Activated T-cell treated with anti-CD3 and anti-CD28 coated beads, Interleukin-2, amount 50 U/mL, for 4 hours (primary cell): ENCODE measurements around the gene GRM8. TPM values are rescaled to one million over a fixed set of nuclear protein-coding genes. Genes with fewer than 3 reads are reported as not detected.

Source experiments
- ATAC-seq, 2 donors: fragments of 200-7000 bp; cut with Tn5 transposase; one replicate each; pipeline ENCODE4 v1.10.0; 2021
- DNase-seq: peaks from one replicate; pipeline ENCODE4 v3.0.0-alpha.2; 2020
- H3K27me3 Mint-ChIP-seq: one replicate; pipeline ENCODE4 v1.8.0; 2021; ENCODE audit warnings: low read depth, mixed read lengths
- H3K36me3 Mint-ChIP-seq: one replicate; pipeline ENCODE4 v1.8.0; 2022; ENCODE audit warnings: mixed read lengths; ENCODE audit not compliant: insufficient read depth
- H3K4me1 Mint-ChIP-seq: one replicate; pipeline ENCODE4 v1.8.0; 2021; ENCODE audit warnings: low read depth, mixed read lengths
- H3K4me3 Mint-ChIP-seq: one replicate; pipeline ENCODE4 v1.8.0; 2021; ENCODE audit warnings: mild to moderate bottlenecking, moderate library complexity, mixed read lengths
- H3K9me3 Mint-ChIP-seq: one replicate; pipeline ENCODE4 v1.8.0; 2021; ENCODE audit warnings: mixed read lengths
- total RNA-seq, 3 donors: library from RNA; stranded (reverse); gene quantifications; one replicate each; pipeline ENCODE4 v1.2.1, GENCODE V29; 2021

GRM8 gene
- total RNA-seq, 3 donors from 2014 or later, result not detected

- ATAC-seq, result no peak
- H3K27me3 Mint-ChIP-seq, result no peaks in the 10 kb centered on the region
- no peak overlapping the region for H3K4me3 Mint-ChIP-seq
- H3K36me3 Mint-ChIP-seq, result no peaks in the 10 kb centered on the region
- DNase-seq, result no peak
- H3K9me3 Mint-ChIP-seq, result no peaks in the 10 kb centered on the region
- no peaks in the 10 kb centered on the region for H3K4me1 Mint-ChIP-seq
These were observed 768.8 kb downstream of the GRM8 start for GRCh38 chr7:126483972-126484371.

DNA sequence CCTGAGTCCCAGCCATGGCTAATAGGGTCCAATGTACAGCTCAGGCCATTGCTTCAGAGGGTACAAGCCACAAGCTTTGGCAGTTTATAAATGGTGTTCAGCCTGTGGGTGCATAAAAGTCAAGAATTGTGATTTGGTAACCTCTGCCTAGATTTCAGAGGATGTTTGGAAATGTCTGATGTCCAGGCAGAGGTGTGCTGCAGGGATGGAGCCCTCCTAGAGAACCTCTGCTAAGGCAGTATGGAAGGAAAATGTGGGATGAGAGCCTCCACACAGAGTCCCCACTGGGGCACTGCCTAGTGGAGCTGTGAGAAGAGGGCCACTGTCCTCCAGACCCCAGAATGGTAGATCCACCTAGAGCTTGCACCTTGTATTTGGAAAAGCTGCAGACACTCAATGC, 779.9 kb downstream of the GRM8 start:
- Mint-ChIP-seq H3K9me3 (peaks cover 20% of the 10 kb centered on the region), H3K27me3 (no peaks in the 10 kb centered on the region), H3K36me3 (no peaks in the 10 kb centered on the region), H3K4me1 (no peaks in the 10 kb centered on the region), H3K4me3 (no peak overlapping the region)
- ATAC-seq (no peak), DNase-seq (no peak)

DNA sequence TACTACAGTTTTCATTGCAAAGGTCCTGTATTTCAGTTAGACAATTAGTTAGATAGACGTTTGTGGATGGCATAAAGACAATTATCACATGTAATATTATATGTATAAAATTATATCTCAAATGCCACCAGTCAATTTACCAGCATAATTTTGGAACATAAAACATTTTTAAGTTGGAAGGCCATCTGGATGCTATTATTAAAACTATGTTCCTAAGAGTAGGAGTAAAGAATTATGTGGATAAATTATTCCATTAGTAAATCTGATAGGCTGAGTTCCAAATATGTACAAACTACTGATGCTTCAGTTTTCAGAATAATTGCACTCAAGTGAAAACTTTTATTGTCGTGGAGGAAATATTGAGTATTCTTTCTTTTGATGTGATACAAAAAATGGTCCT, 790.3 kb downstream of the GRM8 start:
- Mint-ChIP-seq H3K9me3 (peaks cover 7% of the 10 kb centered on the region), H3K4me1 (no peaks in the 10 kb centered on the region), H3K36me3 (no peaks in the 10 kb centered on the region), H3K27me3 (no peaks in the 10 kb centered on the region), H3K4me3 (no peak overlapping the region)
- DNase-seq (no peak), ATAC-seq (no peak)

GRCh38 chr7:126460664-126461063, 792.1 kb downstream of the GRM8 start:
- no peaks in the 10 kb centered on the region for H3K27me3 Mint-ChIP-seq
- ATAC-seq (no peak), DNase-seq (no peak)
- H3K4me1 Mint-ChIP-seq, result no peaks in the 10 kb centered on the region
- H3K36me3 Mint-ChIP-seq, result no peaks in the 10 kb centered on the region
- H3K4me3 Mint-ChIP-seq, result no peak overlapping the region
- peaks cover 7% of the 10 kb centered on the region for H3K9me3 Mint-ChIP-seq

DNA sequence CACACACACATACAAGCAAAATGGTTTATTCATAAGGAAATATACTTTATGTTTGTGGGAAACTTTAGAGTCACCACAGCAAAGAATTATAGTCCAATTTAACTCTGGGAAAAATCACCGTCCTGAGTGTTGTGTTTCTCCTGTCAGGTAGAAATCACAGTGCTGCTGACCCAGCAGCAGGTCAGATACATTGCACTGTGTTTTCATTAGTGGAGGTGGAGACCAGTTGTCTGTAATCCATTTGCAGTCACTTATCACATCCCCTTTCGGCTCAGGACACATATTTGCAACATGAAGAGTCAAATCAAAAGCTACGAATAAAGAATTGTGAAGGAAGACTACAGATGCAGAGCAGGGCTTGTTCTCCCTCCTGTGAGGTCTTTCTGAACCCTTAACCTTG, 799.6 kb downstream of the GRM8 start:
- DNase-seq (no peak), ATAC-seq (no peak)
- no peaks in the 10 kb centered on the region for H3K36me3 Mint-ChIP-seq
- H3K9me3 Mint-ChIP-seq, result peaks cover 8% of the 10 kb centered on the region
- H3K4me3 Mint-ChIP-seq, result no peak overlapping the region
- H3K4me1 Mint-ChIP-seq, result no peaks in the 10 kb centered on the region
- no peaks in the 10 kb centered on the region for H3K27me3 Mint-ChIP-seq

DNA sequence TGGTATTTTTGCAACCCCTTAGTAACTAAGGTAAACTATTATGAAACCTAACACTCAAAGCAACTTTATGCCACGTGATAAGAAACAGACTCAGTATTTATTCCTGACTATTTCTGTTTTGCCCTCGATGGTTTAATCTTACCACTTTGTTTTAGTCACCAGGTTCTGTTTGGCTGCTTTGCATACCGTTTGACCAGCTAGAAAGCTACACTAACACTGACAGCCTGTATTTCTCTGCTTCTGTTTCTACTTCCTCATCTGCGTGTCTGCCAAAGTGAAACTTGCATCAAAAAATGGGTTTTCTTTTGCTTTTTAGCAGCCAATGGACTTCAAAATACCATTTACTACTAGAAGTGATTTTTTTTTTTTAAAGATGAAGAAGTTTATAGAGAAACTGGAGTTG, 802.5 kb downstream of the GRM8 start:
- no peak overlapping the region for H3K4me3 Mint-ChIP-seq
- DNase-seq (no peak), ATAC-seq (no peak)
- H3K36me3 Mint-ChIP-seq, result no peaks in the 10 kb centered on the region
- H3K4me1 Mint-ChIP-seq, result no peaks in the 10 kb centered on the region
- no peaks in the 10 kb centered on the region for H3K27me3 Mint-ChIP-seq
- peaks cover 11% of the 10 kb centered on the region for H3K9me3 Mint-ChIP-seq

DNA sequence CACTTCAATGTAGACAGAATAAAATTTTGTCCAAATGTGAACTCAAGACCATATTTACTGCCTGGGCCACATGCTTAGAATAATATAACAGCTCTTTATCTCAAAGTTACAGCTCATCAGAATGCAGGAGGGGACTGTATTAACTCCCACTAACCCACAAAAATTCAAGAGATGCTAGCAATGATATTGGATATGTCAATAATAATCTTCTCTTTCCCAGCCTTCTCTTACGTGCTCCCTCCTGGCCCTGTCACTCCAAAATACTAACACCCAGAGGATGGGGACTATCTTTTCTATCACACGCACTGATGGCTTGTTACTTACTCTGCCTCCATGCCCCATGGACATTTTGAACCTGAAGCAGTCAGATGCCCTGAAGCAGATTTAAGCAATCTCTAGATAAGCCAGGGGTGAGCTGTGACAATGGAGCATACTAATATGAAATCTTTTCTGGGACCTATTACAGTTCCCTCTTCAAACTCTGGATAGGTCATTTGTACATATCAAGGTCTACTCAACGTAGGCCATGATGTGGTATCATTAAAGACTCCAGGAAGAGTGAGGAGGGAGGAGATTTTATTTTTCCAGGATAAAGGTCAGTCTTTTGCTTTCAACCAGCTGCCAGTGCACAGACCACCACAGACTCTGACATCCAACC, 803.0 kb downstream of the GRM8 start:
- H3K36me3 Mint-ChIP-seq, result no peaks in the 10 kb centered on the region
- DNase-seq (no peak), ATAC-seq (no peak)
- H3K4me3 Mint-ChIP-seq, result no peak overlapping the region
- H3K4me1 Mint-ChIP-seq, result no peaks in the 10 kb centered on the region
- peaks cover 11% of the 10 kb centered on the region for H3K9me3 Mint-ChIP-seq
- no peaks in the 10 kb centered on the region for H3K27me3 Mint-ChIP-seq

DNA sequence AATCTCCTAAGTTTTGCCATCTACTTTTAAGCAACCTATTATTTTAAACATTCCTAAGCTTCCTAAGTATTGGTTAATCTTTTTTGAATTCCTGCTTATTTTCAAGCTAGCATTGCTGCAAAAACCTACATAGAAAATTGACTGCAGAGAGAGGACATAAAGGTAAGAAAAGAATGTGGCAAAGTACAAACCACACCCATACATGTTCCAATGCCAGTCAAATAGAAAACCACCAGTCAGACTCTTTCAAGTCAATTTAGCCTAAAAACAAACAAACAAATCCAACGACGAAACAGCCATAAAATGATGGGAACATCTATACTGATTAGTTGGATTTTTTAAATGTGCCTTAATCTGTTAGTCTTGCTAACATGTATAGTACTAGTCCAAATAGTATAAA, 804.8 kb downstream of the GRM8 start:
- Mint-ChIP-seq H3K4me1 (no peaks in the 10 kb centered on the region), H3K36me3 (no peaks in the 10 kb centered on the region), H3K4me3 (no peak overlapping the region), H3K27me3 (no peaks in the 10 kb centered on the region), H3K9me3 (peaks cover 7% of the 10 kb centered on the region)
- DNase-seq (no peak), ATAC-seq (no peak)

GRCh38 chr7:126445991-126446390, 806.8 kb downstream of the GRM8 start:
- no peak overlapping the region for H3K4me3 Mint-ChIP-seq
- no peaks in the 10 kb centered on the region for H3K27me3 Mint-ChIP-seq
- peaks cover 3% of the 10 kb centered on the region for H3K9me3 Mint-ChIP-seq
- DNase-seq, result no peak
- H3K36me3 Mint-ChIP-seq, result no peaks in the 10 kb centered on the region
- H3K4me1 Mint-ChIP-seq, result no peaks in the 10 kb centered on the region
- no peak for ATAC-seq

GRCh38 chr7:126443951-126444350, 808.8 kb downstream of the GRM8 start:
- Mint-ChIP-seq H3K4me3 (no peak overlapping the region), H3K9me3 (peaks cover 3% of the 10 kb centered on the region), H3K4me1 (no peaks in the 10 kb centered on the region), H3K27me3 (no peaks in the 10 kb centered on the region), H3K36me3 (no peaks in the 10 kb centered on the region)
- DNase-seq (no peak), ATAC-seq (no peak)

- Mint-ChIP-seq H3K4me3 (no peak overlapping the region), H3K9me3 (peaks cover 3% of the 10 kb centered on the region), H3K27me3 (no peaks in the 10 kb centered on the region), H3K36me3 (no peaks in the 10 kb centered on the region), H3K4me1 (no peaks in the 10 kb centered on the region)
- no peak for DNase-seq
- no peak for ATAC-seq
These were observed 809.8 kb downstream of the GRM8 start for GRCh38 chr7:126442908-126443307.

DNA sequence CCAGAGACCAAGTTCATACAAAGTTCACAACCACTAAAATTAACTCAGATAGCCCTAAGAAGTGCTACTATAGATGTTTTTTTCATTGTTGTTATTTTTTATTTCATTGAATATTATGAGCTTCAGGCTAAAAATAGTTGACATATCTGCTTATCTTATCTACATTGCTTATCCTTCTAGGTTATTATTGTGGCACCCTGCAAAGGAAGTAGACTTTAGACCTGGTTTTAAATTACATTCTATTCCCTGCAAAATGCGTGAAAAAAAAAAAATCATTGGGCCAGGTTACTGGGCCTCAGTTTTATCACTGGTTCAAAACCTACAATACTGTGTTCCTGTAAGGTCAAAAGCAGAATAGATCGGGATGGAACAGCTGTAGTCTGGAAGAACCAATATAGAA, 811.0 kb downstream of the GRM8 start:
- Mint-ChIP-seq H3K4me1 (no peaks in the 10 kb centered on the region), H3K9me3 (no peaks in the 10 kb centered on the region), H3K4me3 (no peak overlapping the region), H3K27me3 (no peaks in the 10 kb centered on the region), H3K36me3 (no peaks in the 10 kb centered on the region)
- no peak for DNase-seq
- no peak for ATAC-seq

DNA sequence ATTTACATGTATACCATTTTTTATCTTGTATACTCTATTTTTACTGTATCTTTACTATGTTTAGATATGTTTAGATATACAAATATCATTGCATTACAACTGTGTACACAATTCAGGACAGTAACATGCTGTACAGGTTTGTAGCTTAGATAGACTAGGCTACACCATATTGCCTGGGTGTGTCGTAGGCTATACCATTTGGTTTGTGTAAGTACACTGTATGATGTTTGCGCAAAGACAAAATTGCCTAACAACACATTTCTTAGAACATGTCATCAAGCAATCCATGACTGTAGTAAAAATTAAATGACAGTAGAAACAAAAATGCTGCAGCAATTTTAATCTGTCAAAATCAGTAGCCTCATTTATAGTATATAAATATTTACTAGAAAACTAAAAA, 812.2 kb downstream of the GRM8 start:
- no peaks in the 10 kb centered on the region for H3K36me3 Mint-ChIP-seq
- no peaks in the 10 kb centered on the region for H3K9me3 Mint-ChIP-seq
- H3K4me3 Mint-ChIP-seq, result no peak overlapping the region
- ATAC-seq (no peak), DNase-seq (no peak)
- H3K4me1 Mint-ChIP-seq, result no peaks in the 10 kb centered on the region
- H3K27me3 Mint-ChIP-seq, result no peaks in the 10 kb centered on the region

GRCh38 chr7:126436213-126436868, 816.4 kb downstream of the GRM8 start:
- H3K4me1 Mint-ChIP-seq, result no peaks in the 10 kb centered on the region
- H3K9me3 Mint-ChIP-seq, result no peaks in the 10 kb centered on the region
- H3K4me3 Mint-ChIP-seq, result no peak overlapping the region
- ATAC-seq, result no peak
- H3K27me3 Mint-ChIP-seq, result no peaks in the 10 kb centered on the region
- H3K36me3 Mint-ChIP-seq, result no peaks in the 10 kb centered on the region
- no peak for DNase-seq

DNA sequence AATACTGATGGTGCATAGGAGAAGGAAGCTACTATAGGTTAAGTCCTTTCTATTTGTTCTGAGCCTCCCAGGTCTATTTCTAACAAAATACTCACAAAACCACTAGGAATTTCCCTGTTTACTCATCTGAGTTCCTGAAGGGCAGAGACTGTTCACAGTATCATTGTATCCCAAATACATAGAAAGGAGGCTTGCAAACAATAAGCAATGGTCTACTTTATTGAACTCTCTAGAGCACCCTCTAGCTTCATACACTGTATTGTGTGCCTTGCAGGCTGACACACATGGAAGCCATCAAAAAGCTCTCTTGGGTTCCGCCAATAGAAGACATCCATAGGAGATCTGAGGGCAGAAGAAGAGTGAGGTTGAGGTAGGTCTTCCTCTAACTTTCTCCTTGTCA, 826.1 kb downstream of the GRM8 start:
- H3K36me3 Mint-ChIP-seq, result no peaks in the 10 kb centered on the region
- H3K4me1 Mint-ChIP-seq, result no peaks in the 10 kb centered on the region
- DNase-seq, result no peak
- ATAC-seq, result no peak
- H3K9me3 Mint-ChIP-seq, result peaks cover 12% of the 10 kb centered on the region
- no peaks in the 10 kb centered on the region for H3K27me3 Mint-ChIP-seq
- H3K4me3 Mint-ChIP-seq, result no peak overlapping the region
